T-cell (primary cell): ENCODE data around the gene PLXNA2. TPM values are rescaled to one million over a fixed set of nuclear protein-coding genes. Genes with fewer than 3 reads are reported as not detected.

Experiments
- ATAC-seq, 4 experiments: fragments of 200-7000 bp in 3 of 4; fragments of 150-1000 bp in 1 of 4; cut with Tn5 transposase; replicated peaks in 1 of 4; 1 replicate in 3 of 4; 2 replicates in 1 of 4; pipeline ENCODE4 v1.10.0; 2021; ENCODE audit warnings: moderate library complexity in 3 of 4, mild to moderate bottlenecking in 2 of 4, moderate number of reproducible peaks in 1 of 4
- CTCF ChIA-PET, 2 donors: fragments of 300-600 bp; sonication (Branson Sonifier 250); formaldehyde crosslinking; loops; one replicate each; lab custom pipeline; 2022; ENCODE audit warnings: antibody characterized with exemption in 2 of 2; lab: Charles Lee
- POLR2A ChIA-PET, 2 donors: fragments of 300-600 bp; sonication (Branson Sonifier 250); formaldehyde crosslinking; loops; one replicate each; lab custom pipeline; 2022; ENCODE audit warnings: antibody characterized with exemption in 2 of 2; lab: Charles Lee
- DNase-seq, 35 experiments: peaks; one replicate each; pipeline versions ENCODE4 v3.0.0 to v3.0.0-alpha.2; 2013 to 2023
- H3K27ac ChIP-seq: one replicate; pipeline ENCODE4 v1.5.1; 2013; ENCODE audit warnings: low read length
- H3K27me3 ChIP-seq, 2 experiments: replicated peaks in 1 of 2; 1 replicate in 1 of 2; 2 replicates in 1 of 2; pipeline versions ENCODE4 v1.6.1 to v1.7.0; 2013; ENCODE audit warnings: low read length in 1 of 2, mixed read lengths in 1 of 2; ENCODE audit not compliant: control insufficient read depth in 2 of 2, insufficient read depth in 2 of 2; ENCODE audit errors: extremely low read depth in 1 of 2
- H3K36me3 ChIP-seq, 2 donors: 1 replicate in 1 of 2; 2 replicates in 1 of 2; pipeline versions ENCODE4 v1.6.1 to v1.7.0; 2013; ENCODE audit warnings: low read length in 1 of 2; ENCODE audit not compliant: control insufficient read depth in 2 of 2, insufficient read depth in 1 of 2; ENCODE audit errors: extremely low read depth in 1 of 2
- H3K4me1 ChIP-seq, 2 experiments: 1 replicate in 1 of 2; 2 replicates in 1 of 2; pipeline versions ENCODE4 v1.6.1 to v1.7.0; 2013; ENCODE audit warnings: low read length in 2 of 2, mixed read lengths in 1 of 2; ENCODE audit not compliant: insufficient read depth in 2 of 2, control insufficient read depth in 1 of 2; ENCODE audit errors: extremely low read depth in 1 of 2
- H3K4me3 ChIP-seq, 2 donors: 1 replicate in 1 of 2; 2 replicates in 1 of 2; pipeline versions ENCODE4 v1.5.1 to v1.7.0; 2013; ENCODE audit warnings: mild to moderate bottlenecking in 2 of 2, low read length in 1 of 2, moderate library complexity in 1 of 2; ENCODE audit not compliant: control insufficient read depth in 1 of 2; ENCODE audit errors: extremely low read depth in 1 of 2
- H3K9me3 ChIP-seq: 2 replicates; pipeline ENCODE4 v1.7.0; 2013
- H3K27ac Mint-ChIP-seq, 2 donors: one replicate each; pipeline ENCODE4 v1.8.0; 2020 to 2021; ENCODE audit warnings: mild to moderate bottlenecking in 2 of 2, mixed read lengths in 2 of 2
- H3K27me3 Mint-ChIP-seq, 2 donors: one replicate each; pipeline ENCODE4 v1.8.0; 2021 to 2022; ENCODE audit warnings: mixed read lengths in 2 of 2
- H3K36me3 Mint-ChIP-seq: one replicate; pipeline ENCODE4 v1.8.0; 2021; ENCODE audit warnings: mixed read lengths
- H3K4me1 Mint-ChIP-seq, 3 donors: one replicate each; pipeline ENCODE4 v1.8.0; 2020 to 2022; ENCODE audit warnings: mixed read lengths in 3 of 3, mild to moderate bottlenecking in 1 of 3
- H3K4me3 Mint-ChIP-seq, 3 donors: one replicate each; pipeline ENCODE4 v1.8.0; 2020 to 2022; ENCODE audit warnings: mild to moderate bottlenecking in 3 of 3, mixed read lengths in 3 of 3, moderate library complexity in 3 of 3
- H3K9me3 Mint-ChIP-seq, 3 donors: one replicate each; pipeline ENCODE4 v1.8.0; 2020 to 2022; ENCODE audit warnings: mixed read lengths in 3 of 3
- WGBS: methylation state at CpG from one replicate; pipeline ENCODE4 v1.1.5; 2013; ENCODE audit warnings: missing lambda C conversion rate; ENCODE audit not compliant: insufficient coverage; 5-methylcytosine and 5-hydroxymethylcytosine counted together
- total RNA-seq, 35 experiments: library from RNA in 6 of 35; stranded (reverse) in 6 of 35; fragments of 120-200 nt in 1 of 35; gene quantifications; one replicate each; pipeline versions ENCODE4 v1.2.1 to v1.2.4 and lab custom pipeline; 2013 to 2026

PLXNA2 gene
- total RNA-seq, 5 donors from 2014 or later (not counting 1 experiment from before 2014, with no cell fraction given) = 1.3 to 2.6 (median 2.2) TPM

DNA sequence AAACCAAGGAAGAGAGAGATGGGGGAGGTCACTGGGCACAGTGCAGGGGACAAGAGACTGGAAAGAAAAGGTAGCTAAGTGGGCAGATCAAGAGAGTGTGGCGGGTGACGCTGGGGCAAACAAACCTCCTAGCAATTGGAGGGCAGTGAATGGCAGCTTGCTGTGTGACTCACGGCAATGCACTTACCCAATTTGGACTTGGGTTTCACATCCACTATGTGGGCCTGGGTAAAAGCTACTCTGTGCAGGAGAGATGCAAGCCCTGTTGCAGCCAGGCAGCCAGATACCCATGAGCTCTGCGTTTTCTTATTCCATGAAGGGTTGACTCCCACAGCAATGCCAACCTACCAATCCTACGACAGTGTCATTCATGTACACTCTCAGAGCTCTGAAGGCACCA, 9.5 kb downstream of the PLXNA2 start:
- Mint-ChIP-seq H3K27me3 (peaks cover 33 to 37% of the 10 kb centered on the region in 2 donors), H3K36me3 (no peaks in the 10 kb centered on the region), H3K27ac (no peak overlapping the region), H3K9me3 (no peaks in the 10 kb centered on the region), H3K4me1 (peaks cover 16 to 17% (median 17%) of the 10 kb centered on the region in 3 donors), H3K4me3 (no peak overlapping the region)
- peaks cover 0 to 13% of the 10 kb centered on the region in 2 experiments for H3K4me1 ChIP-seq
- peaks cover 0 to 54% of the 10 kb centered on the region in 2 experiments for H3K27me3 ChIP-seq
- CTCF ChIA-PET = interaction anchor here (0.7 to 2.1 kb wide), 2 partner anchors 10 to 11 kb away, joined by 3 to 7 read pairs; partner anchors contain the start of gene PLXNA2 (in 1 of the 2)
- ATAC-seq = no peak
- POLR2A ChIA-PET = no interaction called here
- H3K4me3 ChIP-seq = no peak overlapping the region
- DNase-seq = no peak
- no peak overlapping the region for H3K27ac ChIP-seq
- 96% methylated on average over 4 of the region's 5 CpGs for WGBS
- no peaks in the 10 kb centered on the region for H3K9me3 ChIP-seq
- no peaks in the 10 kb centered on the region for H3K36me3 ChIP-seq

DNA sequence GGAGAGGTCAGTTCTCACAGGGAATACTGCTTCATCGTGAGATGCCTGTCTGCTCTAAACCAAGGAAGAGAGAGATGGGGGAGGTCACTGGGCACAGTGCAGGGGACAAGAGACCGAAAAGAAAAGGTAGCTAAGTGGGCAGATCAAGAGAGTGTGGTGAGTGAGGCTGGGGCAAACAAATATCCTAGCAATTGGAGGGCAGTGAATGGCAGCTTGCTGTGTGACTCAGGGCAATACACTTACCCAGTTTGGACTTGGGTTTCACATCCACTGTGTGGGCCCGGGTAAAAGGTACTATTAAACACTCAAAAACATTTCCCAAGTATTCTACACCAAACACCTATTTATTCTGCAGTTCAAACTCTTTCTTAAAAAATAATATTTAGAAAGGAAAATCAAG, 10.2 kb downstream of the PLXNA2 start:
- no peak for DNase-seq
- H3K9me3 ChIP-seq = no peaks in the 10 kb centered on the region
- Mint-ChIP-seq H3K4me3 (no peak overlapping the region), H3K4me1 (peaks cover 16 to 17% (median 17%) of the 10 kb centered on the region in 3 donors), H3K27me3 (peaks cover 28 to 42% of the 10 kb centered on the region in 2 donors), H3K36me3 (no peaks in the 10 kb centered on the region), H3K9me3 (no peaks in the 10 kb centered on the region), H3K27ac (no peak overlapping the region)
- peaks cover 0 to 13% of the 10 kb centered on the region in 2 experiments for H3K4me1 ChIP-seq
- H3K36me3 ChIP-seq = no peaks in the 10 kb centered on the region
- 85% methylated on average over 2 of the region's 3 CpGs for WGBS
- CTCF ChIA-PET = interaction anchor here (0.7 to 2.1 kb wide), 2 partner anchors 11 kb away, joined by 3 to 7 read pairs; partner anchors contain the start of gene PLXNA2 (in 1 of the 2)
- ATAC-seq = no peak
- H3K27ac ChIP-seq = no peak overlapping the region
- no peak overlapping the region for H3K4me3 ChIP-seq
- POLR2A ChIA-PET = no interaction called here
- H3K27me3 ChIP-seq = peaks cover 0 to 47% of the 10 kb centered on the region in 2 experiments

DNA sequence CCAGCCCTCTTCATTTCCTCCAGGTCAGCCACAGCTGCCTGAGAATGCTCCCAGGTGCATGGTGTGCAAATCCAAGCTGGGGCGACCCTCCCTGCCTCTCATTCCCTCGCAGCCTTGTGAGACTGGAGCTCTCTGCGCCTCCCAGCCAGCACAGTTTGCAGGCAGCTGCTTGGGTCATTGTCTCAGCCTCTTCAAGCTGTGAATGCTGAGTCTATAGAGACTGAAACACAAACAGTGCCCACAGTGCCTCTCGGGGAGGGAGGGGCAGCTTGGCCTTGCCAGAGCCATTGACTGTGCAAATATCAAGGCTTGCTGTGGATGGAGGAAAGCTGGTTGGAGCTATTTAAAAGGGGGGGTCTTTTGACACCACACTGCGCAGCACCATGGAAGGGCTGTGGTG, 10.6 kb downstream of the PLXNA2 start:
- H3K9me3 ChIP-seq = no peaks in the 10 kb centered on the region
- ATAC-seq (no peak), DNase-seq (no peak)
- ChIA-PET CTCF (interaction anchor here in 1 of 2 donors (2.1 kb wide), 1 partner anchor 11 kb away, joined by 7 read pairs; the partner anchor contains the start of gene PLXNA2), POLR2A (no interaction called here)
- peaks cover 0 to 13% of the 10 kb centered on the region in 2 experiments for H3K4me1 ChIP-seq
- Mint-ChIP-seq H3K36me3 (no peaks in the 10 kb centered on the region), H3K9me3 (no peaks in the 10 kb centered on the region), H3K4me3 (no peak overlapping the region), H3K4me1 (peaks cover 16 to 21% (median 17%) of the 10 kb centered on the region in 3 donors), H3K27ac (no peak overlapping the region), H3K27me3 (peaks cover 32 to 42% of the 10 kb centered on the region in 2 donors)
- H3K27me3 ChIP-seq = peaks cover 0 to 46% of the 10 kb centered on the region in 2 experiments
- H3K27ac ChIP-seq = no peak overlapping the region
- no peaks in the 10 kb centered on the region for H3K36me3 ChIP-seq
- 70% methylated on average over 5 of the region's 5 CpGs for WGBS
- H3K4me3 ChIP-seq = no peak overlapping the region

DNA sequence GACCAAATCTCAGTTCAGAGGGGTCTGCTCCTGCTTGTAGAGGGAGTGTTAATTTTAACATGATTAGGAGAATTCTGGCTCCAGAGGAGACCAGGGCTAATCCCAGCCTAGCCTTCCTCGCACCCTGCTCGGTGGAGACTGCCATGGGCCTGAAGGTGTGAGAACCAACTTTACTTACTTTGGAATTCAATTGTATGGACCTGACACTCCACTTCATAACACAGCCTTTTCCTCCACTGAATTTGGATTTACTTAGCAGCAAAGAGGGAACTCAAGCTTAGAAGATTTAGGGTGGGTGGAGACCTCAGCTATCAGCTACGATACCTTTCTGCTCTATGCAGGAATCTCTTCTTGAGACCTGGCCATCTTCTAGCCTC, 11.5 kb downstream of the PLXNA2 start:
- H3K27ac ChIP-seq = no peak overlapping the region
- WGBS = no CpG with 5 or more reads among the region's 3 CpGs
- Mint-ChIP-seq H3K4me1 (peaks cover 16 to 23% (median 17%) of the 10 kb centered on the region in 3 donors), H3K9me3 (no peaks in the 10 kb centered on the region), H3K27me3 (peaks cover 33 to 39% of the 10 kb centered on the region in 2 donors), H3K27ac (no peak overlapping the region), H3K4me3 (no peak overlapping the region), H3K36me3 (no peaks in the 10 kb centered on the region)
- H3K36me3 ChIP-seq = no peaks in the 10 kb centered on the region
- ATAC-seq (no peak), DNase-seq (no peak)
- H3K27me3 ChIP-seq = peaks cover 0 to 43% of the 10 kb centered on the region in 2 experiments
- H3K4me3 ChIP-seq = no peak overlapping the region
- ChIA-PET CTCF (interaction anchor here in 1 of 2 donors (0.6 kb wide), 1 partner anchor 74 kb away, joined by 3 read pairs; no protein-coding TSS in a partner anchor), POLR2A (no interaction called here)
- no peaks in the 10 kb centered on the region for H3K9me3 ChIP-seq
- H3K4me1 ChIP-seq = peaks cover 0 to 13% of the 10 kb centered on the region in 2 experiments

DNA sequence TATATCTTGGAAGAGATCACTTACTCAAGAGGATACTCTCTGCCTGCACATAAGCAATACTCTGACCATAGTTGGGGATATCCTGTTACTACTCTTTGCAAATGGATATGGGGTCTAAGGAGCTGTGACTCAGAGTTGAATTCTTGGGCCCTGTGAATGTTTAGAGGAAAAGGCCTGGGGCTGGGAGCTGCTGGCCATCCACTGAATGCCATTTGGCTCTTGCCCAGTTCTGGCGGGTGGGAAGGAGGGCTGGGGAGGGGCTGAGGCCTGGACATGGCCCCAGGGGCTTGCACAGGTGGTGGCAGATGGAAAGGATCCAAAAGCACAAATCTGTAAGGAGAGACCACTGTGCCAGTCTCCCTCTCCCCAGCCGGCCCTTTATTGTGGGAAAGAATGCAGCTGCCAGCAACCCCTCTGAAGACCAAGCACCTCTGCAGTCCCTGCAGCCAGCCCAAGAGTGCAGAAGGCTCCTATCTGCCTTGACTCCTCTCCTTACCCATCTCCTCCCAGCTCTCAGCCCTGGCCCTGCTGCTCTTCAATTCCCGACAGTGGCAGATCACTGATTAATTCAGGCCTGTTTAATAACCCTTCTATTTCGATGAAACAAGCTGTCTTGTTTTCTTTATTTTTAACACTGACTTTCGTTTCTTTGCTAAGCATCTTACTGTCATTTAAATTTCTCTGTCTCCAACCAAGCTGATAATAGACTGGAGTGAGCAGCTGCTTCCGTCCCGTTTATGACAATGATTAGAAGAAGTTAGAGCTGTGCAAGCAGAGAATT, 12.1 kb downstream of the PLXNA2 start:
- Histone ChIP-seq H3K36me3 (no peaks in the 10 kb centered on the region), H3K27ac (no peak overlapping the region), H3K4me1 (peaks cover 0 to 13% of the 10 kb centered on the region in 2 experiments), H3K4me3 (no peak overlapping the region), H3K9me3 (no peaks in the 10 kb centered on the region), H3K27me3 (peaks cover 0 to 42% of the 10 kb centered on the region in 2 experiments)
- peaks cover 31 to 36% of the 10 kb centered on the region in 2 donors for H3K27me3 Mint-ChIP-seq
- H3K9me3 Mint-ChIP-seq = no peaks in the 10 kb centered on the region
- ATAC-seq (no peak), DNase-seq (no peak)
- ChIA-PET POLR2A (no interaction called here), CTCF (interaction anchor here in 1 of 2 donors (0.6 kb wide), 1 partner anchor 211 kb away, joined by 5 read pairs; no protein-coding TSS in a partner anchor)
- no peak overlapping the region for H3K27ac Mint-ChIP-seq
- WGBS = 81% methylated on average over 4 of the region's 7 CpGs
- peaks cover 14 to 23% (median 16%) of the 10 kb centered on the region in 3 donors for H3K4me1 Mint-ChIP-seq
- no peaks in the 10 kb centered on the region for H3K36me3 Mint-ChIP-seq
- H3K4me3 Mint-ChIP-seq = no peak overlapping the region

DNA sequence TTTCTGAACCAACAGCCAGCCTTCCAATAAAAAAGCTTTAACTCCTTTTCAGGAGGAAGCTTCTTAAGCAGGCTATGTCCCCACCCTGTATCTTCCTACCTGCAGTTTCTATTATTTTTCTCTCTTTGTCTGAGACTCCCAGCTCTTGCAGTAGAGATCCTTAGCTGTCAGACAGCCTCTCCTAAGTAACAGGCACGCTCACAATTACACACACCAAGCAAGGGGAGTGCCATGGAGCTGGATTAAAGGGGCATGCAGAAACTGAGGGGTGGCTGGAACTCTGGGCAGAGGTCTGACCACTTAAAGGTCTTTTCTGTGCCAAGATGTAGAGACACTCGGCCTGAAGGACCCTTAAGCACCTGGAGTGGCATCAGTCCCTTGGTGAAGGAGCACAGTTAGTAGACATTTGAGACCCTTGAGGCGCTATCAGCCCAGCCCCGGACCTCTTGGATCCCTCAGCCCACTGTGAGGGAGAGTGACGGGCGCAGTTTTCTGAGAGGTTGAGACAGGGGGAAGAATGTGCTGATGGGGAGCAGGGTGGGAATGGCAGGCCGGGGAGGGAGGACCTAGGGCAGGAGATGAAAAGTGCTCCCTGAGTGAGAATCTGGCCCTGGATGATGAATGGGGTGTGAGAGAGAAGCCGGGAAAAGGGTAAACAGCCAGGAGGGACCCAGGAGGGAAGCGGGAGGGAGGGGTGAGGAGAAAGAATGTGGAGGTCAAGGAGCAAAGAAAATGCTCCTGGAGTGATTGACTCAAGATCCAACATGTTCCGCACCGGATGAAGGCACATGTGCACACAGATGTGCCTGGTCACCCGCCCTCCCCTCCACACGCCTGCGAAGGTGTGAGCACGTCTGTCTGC, 13.3 kb downstream of the PLXNA2 start:
- peaks cover 0 to 30% of the 10 kb centered on the region in 2 experiments for H3K27me3 ChIP-seq
- no peak overlapping the region for H3K27ac Mint-ChIP-seq
- POLR2A ChIA-PET = no interaction called here
- WGBS = 84% methylated on average over 12 of the region's 15 CpGs
- ATAC-seq (no peak), DNase-seq (no peak)
- H3K4me3 Mint-ChIP-seq = no peak overlapping the region
- no peaks in the 10 kb centered on the region for H3K9me3 Mint-ChIP-seq
- peaks cover 3 to 12% (median 4%) of the 10 kb centered on the region in 3 donors for H3K4me1 Mint-ChIP-seq
- no peak overlapping the region for H3K27ac ChIP-seq
- H3K9me3 ChIP-seq = no peaks in the 10 kb centered on the region
- no peaks in the 10 kb centered on the region for H3K36me3 Mint-ChIP-seq
- no peak overlapping the region for H3K4me3 ChIP-seq
- peaks cover 0 to 3% of the 10 kb centered on the region in 2 experiments for H3K4me1 ChIP-seq
- CTCF ChIA-PET = interaction anchor here in 1 of 2 donors (0.6 kb wide), 1 partner anchor 209 kb away, joined by 5 read pairs; no protein-coding TSS in a partner anchor
- H3K27me3 Mint-ChIP-seq = peaks cover 26 to 28% of the 10 kb centered on the region in 2 donors
- no peaks in the 10 kb centered on the region for H3K36me3 ChIP-seq
